Keratinocyte (primary cell): ENCODE measurements around the gene TPST2. TPM values are rescaled to one million over a fixed set of nuclear protein-coding genes. Genes with fewer than 3 reads are reported as not detected.

Experiments
- DNase-seq: peaks from one replicate; pipeline ENCODE4 v3.0.0-alpha.2; 2011; ENCODE audit warnings: low read depth, missing footprints, low spot score
- FAIRE-seq: peaks from 2 replicates; lab custom pipeline; 2011; peaks lifted over from hg19 to GRCh38; lab: Jason Lieb, UNC
- H2AFZ ChIP-seq: 2 replicates; pipeline ENCODE4 v1.6.0; 2012; ENCODE audit warnings: low read length, control low read depth, inconsistent platforms; ENCODE audit not compliant: control insufficient read depth
- H3K27ac ChIP-seq: 2 replicates; pipeline ENCODE4 v1.5.1; 2011; ENCODE audit warnings: low read length; ENCODE audit not compliant: control insufficient read depth, insufficient read depth
- H3K27me3 ChIP-seq: 3 replicates; pipeline ENCODE4 v1.6.0; 2011; ENCODE audit warnings: low read length; ENCODE audit not compliant: control insufficient read depth, insufficient read depth; ENCODE audit errors: extremely low read depth
- H3K36me3 ChIP-seq, 2 experiments: 2 replicates in 1 of 2; 3 replicates in 1 of 2; pipeline ENCODE4 v1.5.1; 2011; ENCODE audit warnings: low read length in 2 of 2, mild to moderate bottlenecking in 1 of 2; ENCODE audit not compliant: control insufficient read depth in 2 of 2, insufficient read depth in 2 of 2; ENCODE audit errors: extremely low read depth in 1 of 2
- H3K4me1 ChIP-seq: 3 replicates; pipeline ENCODE4 v1.5.1; 2011; ENCODE audit warnings: low read length; ENCODE audit not compliant: control insufficient read depth, insufficient read depth; ENCODE audit errors: extremely low read depth
- H3K4me2 ChIP-seq: 3 replicates; pipeline ENCODE4 v1.6.0; 2011; ENCODE audit warnings: low read depth, low read length; ENCODE audit not compliant: control insufficient read depth, insufficient read depth; ENCODE audit errors: extremely low read depth
- H3K4me3 ChIP-seq, 3 experiments: fragments of 200-600 bp in 1 of 3; sonication (generic) in 1 of 3; 2 replicates in 2 of 3; 3 replicates in 1 of 3; pipeline ENCODE4 v1.5.1; 2011 to 2016; ENCODE audit warnings: low read length in 3 of 3, mild to moderate bottlenecking in 3 of 3, control low read depth in 2 of 3, inconsistent platforms in 1 of 3, low read depth in 1 of 3, mixed read lengths in 1 of 3, mixed run types in 1 of 3, moderate library complexity in 1 of 3; ENCODE audit not compliant: control insufficient read depth in 2 of 3, insufficient read depth in 2 of 3; ENCODE audit errors: extremely low read depth in 1 of 3
- H3K79me2 ChIP-seq: 2 replicates; pipeline ENCODE4 v1.6.0; 2012; ENCODE audit warnings: low read length; ENCODE audit not compliant: control insufficient read depth, insufficient read depth
- H3K9ac ChIP-seq: 3 replicates; pipeline ENCODE4 v1.6.0; 2011; ENCODE audit warnings: low read length; ENCODE audit not compliant: control insufficient read depth, insufficient read depth; ENCODE audit errors: extremely low read depth
- H3K9me1 ChIP-seq: 3 replicates; pipeline ENCODE4 v1.6.0; 2011; ENCODE audit warnings: low read length; ENCODE audit not compliant: control insufficient read depth, insufficient read depth; ENCODE audit errors: extremely low read depth
- H3K9me3 ChIP-seq: 2 replicates; pipeline ENCODE4 v1.5.1; 2012; ENCODE audit warnings: low read depth, low read length; ENCODE audit not compliant: control insufficient read depth
- H4K20me1 ChIP-seq: 3 replicates; pipeline ENCODE4 v1.6.0; 2011; ENCODE audit warnings: low read length; ENCODE audit not compliant: control insufficient read depth, insufficient read depth; ENCODE audit errors: extremely low read depth
- EZH2 ChIP-seq: IDR thresholded peaks from one replicate; pipeline ENCODE4 v1.6.1; 2012; ENCODE audit warnings: inconsistent platforms, mild to moderate bottlenecking, low read length, moderate library complexity
- dilution Hi-C: fragments of 300-500 bp; cut with MboI; formaldehyde crosslinking; loops from one replicate; pipeline ENCODE4 v1.7.0; 2020; ENCODE audit warnings: low sequenced_read_pairs; ENCODE audit not compliant: extremely low pct_ligation_motif_present
- polyA plus RNA-seq, 5 experiments: library from polyadenylated mRNA; depleted of rRNA in 3 of 5; stranded (reverse) in 3 of 5; stranded (forward) in 1 of 5; unstranded in 1 of 5; fragments of >200 nt; gene quantifications; 1 replicate in 1 of 5; 2 replicates in 3 of 5; 3 replicates in 1 of 5; pipeline versions ENCODE4 v1.2.1 to v1.2.3, GENCODE V29; 2011 to 2012; ENCODE audit warnings: missing spikeins in 2 of 5, low read depth in 1 of 5, low replicate concordance in 1 of 5
- TF ChIP-seq, protein P1 (sequence below), 3 experiments: IDR thresholded peaks in 1 of 3; conservative IDR thresholded peaks in 1 of 3; optimal IDR thresholded peaks in 1 of 3; 2 replicates in 2 of 3; 3 replicates in 1 of 3; pipeline versions ENCODE3 to v1.5.1; 2011; ENCODE audit warnings: low read length in 3 of 3, mild to moderate bottlenecking in 3 of 3, moderate library complexity in 2 of 3, control low read depth in 1 of 3, inconsistent platforms in 1 of 3; ENCODE audit not compliant: insufficient read depth in 2 of 3; ENCODE audit errors: extremely low read depth in 1 of 3

TPST2 gene
- polyA plus RNA-seq, 1 donor (not counting 4 experiments of a cell fraction or from before 2014, with no cell fraction given): 22.4 TPM

DNA sequence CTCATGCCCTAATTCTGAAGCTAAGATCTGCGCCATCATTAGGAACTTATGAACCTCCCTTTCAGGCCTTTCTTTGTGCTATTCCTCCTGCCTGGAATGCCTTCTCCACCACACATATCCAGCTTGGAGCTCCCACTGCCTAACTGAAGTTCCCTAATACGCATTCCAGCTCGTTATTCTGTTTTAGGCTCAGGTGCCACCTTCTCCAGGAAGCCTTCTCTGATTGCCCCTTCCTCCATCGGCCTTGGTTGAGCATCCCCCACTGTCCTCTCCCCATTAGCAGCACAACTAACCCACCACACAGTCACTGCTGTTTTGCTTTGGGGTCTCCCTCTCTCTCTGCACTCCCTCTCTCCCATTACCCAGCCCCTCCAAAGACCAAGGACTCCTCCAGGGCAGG is 22.7 kb upstream of the TPST2 start:
- Histone ChIP-seq H3K27me3 (peaks cover 11% of the 10 kb centered on the region), H3K9ac (no peak overlapping the region), H3K4me2 (no peak overlapping the region), H3K79me2 (no peaks in the 10 kb centered on the region), H3K27ac (no peak overlapping the region), H3K36me3 (no peaks in the 10 kb centered on the region), H3K9me1 (no peaks in the 10 kb centered on the region), H2AFZ (no peak overlapping the region), H3K9me3 (no peaks in the 10 kb centered on the region), H3K4me1 (no peaks in the 10 kb centered on the region), H3K4me3 (no peak overlapping the region), H4K20me1 (no peaks in the 10 kb centered on the region)
- FAIRE-seq (no peak), DNase-seq (no peak)
- dilution Hi-C loops: no loop called here
- TF ChIP-seq EZH2: no peak
- TF ChIP-seq, protein P1, sequence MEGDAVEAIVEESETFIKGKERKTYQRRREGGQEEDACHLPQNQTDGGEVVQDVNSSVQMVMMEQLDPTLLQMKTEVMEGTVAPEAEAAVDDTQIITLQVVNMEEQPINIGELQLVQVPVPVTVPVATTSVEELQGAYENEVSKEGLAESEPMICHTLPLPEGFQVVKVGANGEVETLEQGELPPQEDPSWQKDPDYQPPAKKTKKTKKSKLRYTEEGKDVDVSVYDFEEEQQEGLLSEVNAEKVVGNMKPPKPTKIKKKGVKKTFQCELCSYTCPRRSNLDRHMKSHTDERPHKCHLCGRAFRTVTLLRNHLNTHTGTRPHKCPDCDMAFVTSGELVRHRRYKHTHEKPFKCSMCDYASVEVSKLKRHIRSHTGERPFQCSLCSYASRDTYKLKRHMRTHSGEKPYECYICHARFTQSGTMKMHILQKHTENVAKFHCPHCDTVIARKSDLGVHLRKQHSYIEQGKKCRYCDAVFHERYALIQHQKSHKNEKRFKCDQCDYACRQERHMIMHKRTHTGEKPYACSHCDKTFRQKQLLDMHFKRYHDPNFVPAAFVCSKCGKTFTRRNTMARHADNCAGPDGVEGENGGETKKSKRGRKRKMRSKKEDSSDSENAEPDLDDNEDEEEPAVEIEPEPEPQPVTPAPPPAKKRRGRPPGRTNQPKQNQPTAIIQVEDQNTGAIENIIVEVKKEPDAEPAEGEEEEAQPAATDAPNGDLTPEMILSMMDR (optimal IDR thresholded peaks at IDR 0.05 in 1 of 3, IDR thresholded peaks at IDR 0.05 in 1 of 3, conservative IDR thresholded peaks at IDR 0.05 in 1 of 3; ENCODE audit: extremely low read depth in 1 of 3, insufficient read depth in 2 of 3, low read length in 3 of 3): no peak

DNA sequence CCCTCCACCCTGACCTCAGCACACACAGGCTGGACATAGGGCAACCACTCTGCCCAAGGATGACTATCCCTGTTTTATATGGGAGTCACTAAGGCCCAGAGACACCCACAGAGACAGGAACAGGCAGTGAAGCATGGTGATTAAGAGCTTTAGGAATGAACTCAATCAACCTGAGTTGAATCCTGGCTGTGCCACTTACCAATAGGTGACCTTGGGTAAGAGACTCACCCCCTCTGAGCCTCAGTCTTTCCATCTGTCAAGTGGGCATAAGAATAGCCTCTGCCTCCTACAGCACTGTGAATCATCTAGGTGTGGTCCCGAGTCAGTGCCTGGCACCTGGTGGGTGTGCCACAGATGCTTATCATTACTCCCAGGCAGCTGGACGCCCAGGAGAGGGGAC is 21.1 kb upstream of the TPST2 start:
- FAIRE-seq (no peak), DNase-seq (peak; percentile 42)
- Histone ChIP-seq H3K27me3 (peaks cover 11% of the 10 kb centered on the region), H4K20me1 (no peaks in the 10 kb centered on the region), H3K27ac (no peak overlapping the region), H3K4me1 (no peaks in the 10 kb centered on the region), H3K4me3 (no peak overlapping the region), H3K9me3 (no peaks in the 10 kb centered on the region), H2AFZ (no peak overlapping the region), H3K36me3 (no peaks in the 10 kb centered on the region), H3K9me1 (no peaks in the 10 kb centered on the region), H3K79me2 (no peaks in the 10 kb centered on the region), H3K4me2 (no peak overlapping the region), H3K9ac (no peak overlapping the region)
- no peak for TF ChIP-seq EZH2
- TF ChIP-seq, protein P1 (optimal IDR thresholded peaks at IDR 0.05 in 1 of 3, IDR thresholded peaks at IDR 0.05 in 1 of 3, conservative IDR thresholded peaks at IDR 0.05 in 1 of 3; ENCODE audit: extremely low read depth in 1 of 3, insufficient read depth in 2 of 3, low read length in 3 of 3): no peak
- dilution Hi-C loops: no loop called here
